Upper lobe of right lung (tissue), 1 donor: ENCODE results near the gene FRMD3. TPM values are rescaled to one million over a fixed set of nuclear protein-coding genes. Genes with fewer than 3 reads are reported as not detected.
"Not testable (repeated sequence)": the region's sequence is repeated elsewhere in the genome, so short reads cannot be mapped to it uniquely, and the experiment has no call there.

ENCODE experiments used
- ATAC-seq: fragments of 200-7000 bp; cut with Tn5 transposase; one replicate; pipeline ENCODE4 v1.9.1; 2020; ENCODE audit warnings: mild to moderate bottlenecking, moderate library complexity
- DNase-seq: peaks from one replicate; pipeline ENCODE4 v3.0.0-alpha.2; 2020
- H3K27ac ChIP-seq: fragments of 200-600 bp; one replicate; pipeline ENCODE4 v1.8.0; 2022
- H3K27me3 ChIP-seq: fragments of 200-600 bp; one replicate; pipeline ENCODE4 v1.8.0; 2022; ENCODE audit warnings: mild to moderate bottlenecking
- H3K36me3 ChIP-seq: fragments of 200-600 bp; one replicate; pipeline ENCODE4 v1.8.0; 2022
- H3K4me1 ChIP-seq: fragments of 200-600 bp; one replicate; pipeline ENCODE4 v1.8.0; 2022
- H3K4me3 ChIP-seq: fragments of 200-600 bp; one replicate; pipeline ENCODE4 v1.8.0; 2022; ENCODE audit warnings: mild to moderate bottlenecking
- H3K9me3 ChIP-seq: fragments of 200-600 bp; one replicate; pipeline ENCODE4 v1.8.0; 2022
- CTCF ChIP-seq: fragments of 200-600 bp; IDR thresholded peaks from one replicate; pipeline ENCODE4 v1.8.0; 2022; ENCODE audit warnings: antibody characterized with exemption
- intact Hi-C: fragments of 100-400 bp; cut with DNase I; formaldehyde crosslinking; loops from one replicate; pipeline ENCODE4 v1.11.0; 2022
- total RNA-seq: library from RNA; stranded (reverse); fragmentation: NEBNext Ultra II Directional; extraction: Animal tissue kit (Norgen Biotek cat#: 25700); gene quantifications from one replicate; pipeline ENCODE4 v1.2.1, GENCODE V29; 2021
- donor health status: DM: no; HTN: yes; CAD: no; lungs with severe emphysema.

Gene FRMD3
- total RNA-seq, 1 donor from 2014 or later, result 10.8 TPM

- intact Hi-C loops, result no loop called here
- H3K36me3 ChIP-seq, result no peaks in the 10 kb centered on the region
- no peaks in the 10 kb centered on the region for H3K4me1 ChIP-seq
- H3K27me3 ChIP-seq, result no peaks in the 10 kb centered on the region
- H3K27ac ChIP-seq, result no peak overlapping the region
- no peak for DNase-seq
- no peak overlapping the region for H3K4me3 ChIP-seq
- no peak for TF ChIP-seq CTCF
- no peaks in the 10 kb centered on the region for H3K9me3 ChIP-seq
- no peak for ATAC-seq
Observed at GRCh38 chr9:83521411-83521810, 16.8 kb downstream of the FRMD3 start.

- ATAC-seq (no peak), DNase-seq (no peak)
- H3K4me1 ChIP-seq, result no peaks in the 10 kb centered on the region
- no peaks in the 10 kb centered on the region for H3K27me3 ChIP-seq
- H3K27ac ChIP-seq, result no peak overlapping the region
- no peak for TF ChIP-seq CTCF
- intact Hi-C loops, result no loop called here
- H3K9me3 ChIP-seq, result no peaks in the 10 kb centered on the region
- no peaks in the 10 kb centered on the region for H3K36me3 ChIP-seq
- H3K4me3 ChIP-seq, result no peak overlapping the region
Observed at GRCh38 chr9:83521011-83521410, 17.2 kb downstream of the FRMD3 start.

GRCh38 chr9:83520292-83520691, 17.9 kb downstream of the FRMD3 start:
- Histone ChIP-seq H3K27ac (no peak overlapping the region), H3K9me3 (no peaks in the 10 kb centered on the region), H3K27me3 (no peaks in the 10 kb centered on the region), H3K36me3 (no peaks in the 10 kb centered on the region), H3K4me3 (no peak overlapping the region), H3K4me1 (no peaks in the 10 kb centered on the region)
- ATAC-seq (no peak), DNase-seq (no peak)
- TF ChIP-seq CTCF, result no peak
- intact Hi-C loops, result no loop called here

- DNase-seq, H3K4me1 ChIP-seq, H3K4me3 ChIP-seq, H3K9me3 ChIP-seq, H3K36me3 ChIP-seq, intact Hi-C loops, H3K27me3 ChIP-seq, H3K27ac ChIP-seq, ATAC-seq: not testable (repeated sequence)
Observed at GRCh38 chr9:83517980-83518379, 20.2 kb downstream of the FRMD3 start.

- ATAC-seq (no peak), DNase-seq (no peak)
- no peak overlapping the region for H3K27ac ChIP-seq
- H3K4me3 ChIP-seq, result no peak overlapping the region
- H3K9me3 ChIP-seq, result no peaks in the 10 kb centered on the region
- H3K27me3 ChIP-seq, result no peaks in the 10 kb centered on the region
- no peak for TF ChIP-seq CTCF
- no peaks in the 10 kb centered on the region for H3K4me1 ChIP-seq
- intact Hi-C loops, result no loop called here
- no peaks in the 10 kb centered on the region for H3K36me3 ChIP-seq
Observed at GRCh38 chr9:83514767-83515166, 23.4 kb downstream of the FRMD3 start.

GRCh38 chr9:83512621-83513020, 25.6 kb downstream of the FRMD3 start:
- no peaks in the 10 kb centered on the region for H3K9me3 ChIP-seq
- H3K27ac ChIP-seq, result no peak overlapping the region
- TF ChIP-seq CTCF, result no peak
- ATAC-seq (no peak), DNase-seq (no peak)
- intact Hi-C loops, result no loop called here
- no peaks in the 10 kb centered on the region for H3K27me3 ChIP-seq
- H3K4me1 ChIP-seq, result peaks cover 6% of the 10 kb centered on the region
- H3K4me3 ChIP-seq, result no peak overlapping the region
- no peaks in the 10 kb centered on the region for H3K36me3 ChIP-seq
